GM18951 (cell line): Measurements from ENCODE around the gene GRAMD2B.
"Not testable (repeated sequence)": the region's sequence is repeated elsewhere in the genome, so short reads cannot be mapped to it uniquely, and the experiment has no call there.

Experiments
- POLR2A ChIP-seq: IDR thresholded peaks from 4 replicates; pipeline ENCODE4 v1.6.1; 2011; ENCODE audit warnings: mild to moderate bottlenecking; ENCODE audit not compliant: insufficient read length, insufficient read depth; ENCODE audit errors: extremely low read depth
- in situ Hi-C: fragments of 300-500 bp; cut with MboI; formaldehyde crosslinking; loops from one replicate; pipeline ENCODE4 v1.12.0; 2022; ENCODE audit warnings: low sequenced_read_pairs, mixed read lengths, inconsistent platforms; ENCODE audit not compliant: unreplicated experiment

Gene GRAMD2B

GRCh38 chr5:126395198-126395597, 28.0 kb upstream of the GRAMD2B start:
- TF ChIP-seq POLR2A, result no peak
- in situ Hi-C loops, result no loop called here

DNA sequence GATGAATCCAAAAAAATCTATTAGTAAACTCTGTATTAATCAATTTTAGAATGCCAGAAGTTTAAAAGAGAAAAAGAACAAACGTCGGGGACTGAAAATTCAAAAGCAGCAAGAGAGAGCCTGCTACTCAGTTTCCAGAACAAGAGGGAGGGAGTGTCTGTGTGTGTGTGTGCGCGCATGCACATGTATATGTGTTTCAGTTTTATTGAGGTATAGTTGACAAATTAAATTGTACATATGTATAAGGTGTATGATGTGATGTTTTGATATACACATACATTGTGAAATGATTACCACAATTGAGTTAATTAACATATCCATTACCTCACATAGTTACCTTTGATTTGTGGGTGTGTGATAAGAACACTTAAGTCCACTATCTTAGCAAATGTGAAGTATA, 27.6 kb upstream of the GRAMD2B start:
- in situ Hi-C loops, result no loop called here
- TF ChIP-seq POLR2A, result no peak

DNA sequence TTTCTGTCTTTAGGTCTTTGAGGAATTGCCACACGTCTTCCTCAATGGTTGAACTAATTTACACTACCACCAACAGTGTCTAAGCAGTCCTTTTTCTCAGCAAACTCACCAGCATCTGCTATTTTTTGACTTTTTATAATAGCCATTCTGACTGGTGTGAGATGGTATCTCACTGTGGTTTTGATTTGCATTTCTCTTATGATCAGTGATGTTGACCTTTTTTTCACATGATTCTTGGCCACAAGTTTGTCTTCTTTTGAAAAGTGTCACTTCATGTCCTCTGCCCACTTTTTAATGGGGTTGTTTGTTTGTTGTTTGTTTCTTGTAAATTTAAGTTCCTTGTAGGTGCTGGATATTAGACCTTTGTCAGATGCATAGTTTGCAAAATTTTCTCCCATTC, 26.5 kb upstream of the GRAMD2B start:
- in situ Hi-C loops, result not testable (repeated sequence)

DNA sequence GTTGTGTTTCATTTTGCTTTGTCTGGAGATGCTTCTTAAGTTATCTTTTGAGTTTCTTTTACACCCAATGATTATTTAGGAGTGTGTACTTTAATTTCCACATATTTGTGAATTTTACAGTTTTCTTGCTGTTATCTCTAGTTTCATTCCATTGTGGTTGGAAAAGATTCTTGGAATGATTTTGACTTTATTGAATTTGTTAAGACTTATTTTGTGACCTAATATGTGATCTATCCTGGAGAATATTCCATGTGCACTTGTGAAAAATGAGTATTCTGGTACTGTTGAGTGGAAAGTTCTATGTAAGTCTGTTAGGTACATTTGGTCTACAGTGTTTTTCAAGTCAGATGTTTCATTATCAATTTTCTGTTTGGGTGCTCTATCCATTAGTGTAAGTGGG, 24.4 kb upstream of the GRAMD2B start:
- in situ Hi-C loops, result no loop called here
- TF ChIP-seq POLR2A, result no peak

GRCh38 chr5:126400621-126401251, 22.5 kb upstream of the GRAMD2B start:
- in situ Hi-C loops, result no loop called here
- TF ChIP-seq POLR2A, result no peak

DNA sequence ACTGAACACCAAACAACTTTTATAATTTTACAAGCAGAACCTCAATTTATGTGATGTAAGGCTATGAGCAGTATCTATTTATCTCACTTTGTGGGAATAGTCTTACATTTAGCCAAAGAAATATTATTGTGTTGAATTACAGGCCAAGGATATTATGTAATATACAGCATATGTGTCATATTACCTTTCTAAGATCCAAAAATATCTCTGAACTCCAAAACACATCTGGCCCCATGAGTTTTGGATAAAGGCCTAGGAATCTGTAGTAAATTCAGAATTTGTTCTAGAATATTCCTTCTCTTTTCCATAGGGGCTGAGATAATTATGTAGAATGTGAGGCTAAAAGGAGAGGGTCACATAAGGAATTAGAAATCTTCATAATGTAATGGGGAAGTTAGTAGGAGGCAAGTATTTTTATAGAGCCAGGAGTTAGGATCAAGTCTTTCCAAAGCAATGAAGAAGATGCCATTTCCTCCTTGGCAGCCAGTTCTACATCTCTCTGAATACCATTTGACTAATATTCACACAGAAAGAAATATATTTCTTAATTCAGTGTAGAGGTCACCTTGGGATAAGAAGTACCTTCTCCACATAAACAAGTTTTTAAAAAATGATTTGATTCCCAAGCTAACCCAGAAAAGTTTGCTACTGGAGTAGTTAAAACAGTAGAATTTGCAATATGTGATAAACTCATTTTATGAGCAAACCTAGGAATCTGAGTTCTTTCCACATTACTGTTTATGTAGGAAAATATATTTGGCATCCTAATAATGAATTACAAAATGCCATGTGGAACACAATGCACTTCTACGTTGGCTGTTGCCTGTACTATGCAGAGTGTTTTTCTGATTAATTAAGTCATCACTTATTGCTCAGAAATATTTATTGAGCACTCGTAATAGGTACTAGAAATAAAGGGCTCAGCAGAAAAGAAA, 20.3 kb upstream of the GRAMD2B start:
- in situ Hi-C loops, result no loop called here
- TF ChIP-seq POLR2A, result no peak

GRCh38 chr5:126403876-126404275, 19.3 kb upstream of the GRAMD2B start:
- in situ Hi-C loops, result no loop called here
- TF ChIP-seq POLR2A, result no peak

DNA sequence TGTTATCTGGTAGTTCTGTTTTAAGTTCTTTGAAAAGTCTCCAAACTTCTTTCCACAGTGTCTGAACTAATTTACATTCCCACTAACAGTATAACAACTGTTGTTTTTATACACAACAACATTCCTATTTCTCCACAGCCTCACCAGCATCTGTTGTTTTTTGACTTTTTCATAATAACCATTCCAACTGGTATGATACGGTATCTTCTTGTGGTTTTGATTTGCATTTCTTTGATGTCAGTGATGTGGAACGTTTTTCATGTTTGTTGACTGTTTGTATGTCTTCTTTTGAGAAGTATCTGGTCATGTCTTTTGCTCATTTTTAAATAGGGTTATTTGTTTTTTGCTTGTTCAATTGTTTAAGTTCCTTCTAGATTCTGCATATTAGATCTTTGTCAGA, 12.6 kb upstream of the GRAMD2B start:
- in situ Hi-C loops, result no loop called here
- no peak for TF ChIP-seq POLR2A

DNA sequence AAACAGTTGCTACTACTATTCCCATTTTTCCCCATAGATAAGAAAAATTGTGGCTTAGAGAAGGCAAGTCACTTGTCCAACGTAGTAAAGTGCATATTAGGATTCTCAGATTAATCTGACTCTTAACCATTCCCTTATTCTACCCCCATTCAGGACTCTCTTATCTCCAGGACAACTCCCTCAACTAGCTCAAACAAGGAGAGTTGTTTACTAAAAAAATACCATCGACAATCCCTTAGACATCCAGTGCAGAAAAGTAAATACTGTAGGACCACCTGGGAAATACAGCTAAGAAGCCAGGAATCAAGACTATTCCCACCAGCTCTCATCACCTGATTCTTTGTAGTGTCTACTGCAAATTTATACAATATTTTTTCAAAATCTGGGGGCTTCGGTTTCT, 9.4 kb upstream of the GRAMD2B start:
- in situ Hi-C loops, result no loop called here
- TF ChIP-seq POLR2A, result no peak

GRCh38 chr5:126414874-126415502, 8.2 kb upstream of the GRAMD2B start:
- no peak for TF ChIP-seq POLR2A
- in situ Hi-C loops, result no loop called here

GRCh38 chr5:126415789-126416188, 7.4 kb upstream of the GRAMD2B start:
- TF ChIP-seq POLR2A, result no peak
- in situ Hi-C loops, result no loop called here

DNA sequence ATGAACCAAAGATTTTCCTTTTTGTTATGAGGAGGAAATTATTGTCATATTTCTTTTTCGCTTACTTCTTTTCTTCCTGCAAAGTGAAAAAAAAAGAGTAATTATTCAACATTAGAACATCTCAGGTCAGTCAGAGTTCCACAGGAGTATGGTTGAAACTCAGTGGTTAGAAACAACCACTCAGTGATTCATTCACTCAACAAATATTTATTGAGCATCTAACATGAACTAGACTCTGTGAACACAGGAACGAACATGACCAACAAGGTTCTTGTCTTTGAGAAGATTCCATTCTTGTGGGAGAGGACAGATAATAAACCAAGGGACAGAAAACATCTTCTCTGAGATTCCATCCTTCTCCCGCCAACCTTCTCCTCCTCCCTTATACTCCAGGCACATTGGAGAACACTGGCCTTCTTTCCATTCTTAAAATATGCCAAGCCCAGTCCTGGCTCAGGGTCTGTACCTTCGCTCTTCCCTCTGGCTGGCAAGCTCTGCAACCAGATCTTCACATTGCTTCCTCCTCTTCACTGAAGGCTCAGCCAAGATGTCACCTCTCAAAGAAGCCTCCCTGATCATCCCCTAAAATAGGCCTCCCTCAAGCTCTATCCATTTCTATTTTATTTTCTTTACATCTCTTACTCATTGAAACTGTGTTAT, 6.8 kb upstream of the GRAMD2B start:
- in situ Hi-C loops, result no loop called here
- TF ChIP-seq POLR2A, result no peak

GRCh38 chr5:126417178-126417577, 6.0 kb upstream of the GRAMD2B start:
- in situ Hi-C loops, result no loop called here
- no peak for TF ChIP-seq POLR2A
